GDM1 (cell line): Measurements from ENCODE around the gene CLMN.
"Not testable (repeated sequence)": the region's sequence is repeated elsewhere in the genome, so short reads cannot be mapped to it uniquely, and the experiment has no call there.

Experiments
- DNase-seq: peaks from one replicate; lab custom pipeline; 2025; lab: John Stamatoyannopoulos, UW

The CLMN gene

GRCh38 chr14:95220663-95221231 lies 99.0 kb downstream of the CLMN start:
- DNase-seq: no peak

- no peak for DNase-seq
These were observed 101.1 kb downstream of the CLMN start for GRCh38 chr14:95218472-95219193.

GRCh38 chr14:95218006-95218405 lies 101.7 kb downstream of the CLMN start:
- no peak for DNase-seq

GRCh38 chr14:95217391-95217900 lies 102.3 kb downstream of the CLMN start:
- DNase-seq: no peak

GRCh38 chr14:95216008-95216407 lies 103.7 kb downstream of the CLMN start:
- no peak for DNase-seq

GRCh38 chr14:95215094-95215725 lies 104.5 kb downstream of the CLMN start:
- no peak for DNase-seq

GRCh38 chr14:95213774-95214173 lies 105.9 kb downstream of the CLMN start:
- no peak for DNase-seq

GRCh38 chr14:95211721-95212504 lies 107.8 kb downstream of the CLMN start:
- no peak for DNase-seq

GRCh38 chr14:95210699-95211098 lies 109.0 kb downstream of the CLMN start:
- no peak for DNase-seq

GRCh38 chr14:95208598-95208997 lies 111.1 kb downstream of the CLMN start:
- no peak for DNase-seq

GRCh38 chr14:95207475-95208233 lies 112.1 kb downstream of the CLMN start:
- DNase-seq: no peak

GRCh38 chr14:95206534-95206933 lies 113.2 kb downstream of the CLMN start:
- no peak for DNase-seq

- DNase-seq: no peak
These were observed 115.0 kb downstream of the CLMN start for GRCh38 chr14:95204705-95205104.

- DNase-seq: not testable (repeated sequence)
These were observed 118.0 kb downstream of the CLMN start for GRCh38 chr14:95201745-95202144.

- DNase-seq: no peak
These were observed 119.3 kb downstream of the CLMN start for GRCh38 chr14:95200404-95200803.

GRCh38 chr14:95199298-95199983 lies 120.3 kb downstream of the CLMN start:
- no peak for DNase-seq

- no peak for DNase-seq
These were observed 121.4 kb downstream of the CLMN start for GRCh38 chr14:95198320-95198719.

GRCh38 chr14:95197551-95197950 lies 122.2 kb downstream of the CLMN start:
- no peak for DNase-seq

GRCh38 chr14:95196826-95197545 lies 122.7 kb downstream of the CLMN start:
- no peak for DNase-seq

GRCh38 chr14:95196268-95196667 lies 123.4 kb downstream of the CLMN start:
- no peak for DNase-seq
